Activated CD8-positive, alpha-beta memory T cell treated with anti-CD3 and anti-CD28 coated beads, Interleukin-2, amount 50 U/mL, for 4 hours (primary cell): ENCODE data around the gene CREB3.
A peak's percentile ranks its signal among the peaks of the same experiment; 100 is the strongest.

ENCODE experiments used
- DNase-seq: peaks from one replicate; pipeline ENCODE4 v3.0.0-alpha.2; 2020

CREB3 gene

GRCh38 chr9:35750256-35750531 lies 17.7 kb downstream of the CREB3 start:
- DNase-seq = no peak

- DNase-seq = no peak
Observed at GRCh38 chr9:35753466-35753865, 21.0 kb downstream of the CREB3 start.

GRCh38 chr9:35754264-35754663 lies 21.8 kb downstream of the CREB3 start, which contains the start of gene MSMP:
TSS of gene MSMP (minus strand) at chr9:35754276. CDS start at chr9:35754129, 147 bp downstream.
- no peak for DNase-seq

- DNase-seq = no peak
Observed at GRCh38 chr9:35755071-35755470, 22.6 kb downstream of the CREB3 start.

- DNase-seq = peak; percentile 79
Observed at GRCh38 chr9:35756275-35757225, 24.1 kb downstream of the CREB3 start.

GRCh38 chr9:35757226-35757891 lies 24.9 kb downstream of the CREB3 start:
- no peak for DNase-seq

- no peak for DNase-seq
Observed at GRCh38 chr9:35757892-35758275, 25.4 kb downstream of the CREB3 start.

GRCh38 chr9:35758475-35759050 lies 26.1 kb downstream of the CREB3 start:
- no peak for DNase-seq

GRCh38 chr9:35759795-35760194 lies 27.3 kb downstream of the CREB3 start:
- DNase-seq = no peak

- DNase-seq = no peak
Observed at GRCh38 chr9:35760651-35761050, 28.2 kb downstream of the CREB3 start.

GRCh38 chr9:35763181-35763580 lies 30.7 kb downstream of the CREB3 start:
- no peak for DNase-seq

GRCh38 chr9:35763803-35764202 lies 31.3 kb downstream of the CREB3 start:
- DNase-seq = no peak

GRCh38 chr9:35766997-35767396 lies 34.5 kb downstream of the CREB3 start:
- DNase-seq = no peak

- DNase-seq = no peak
Observed at GRCh38 chr9:35767458-35767857, 35.0 kb downstream of the CREB3 start.

- DNase-seq = no peak
Observed at GRCh38 chr9:35769763-35770162, 37.3 kb downstream of the CREB3 start.

GRCh38 chr9:35771075-35771433 lies 38.6 kb downstream of the CREB3 start:
- no peak for DNase-seq

GRCh38 chr9:35771534-35771933 lies 39.1 kb downstream of the CREB3 start:
- no peak for DNase-seq

GRCh38 chr9:35771943-35772342 lies 39.5 kb downstream of the CREB3 start:
- no peak for DNase-seq

GRCh38 chr9:35774907-35775635 lies 42.6 kb downstream of the CREB3 start:
- no peak for DNase-seq

- DNase-seq = no peak
Observed at GRCh38 chr9:35776018-35776417, 43.6 kb downstream of the CREB3 start.

GRCh38 chr9:35778496-35778895 lies 46.0 kb downstream of the CREB3 start:
- DNase-seq = no peak

- DNase-seq = no peak
Observed at GRCh38 chr9:35781066-35781465, 48.6 kb downstream of the CREB3 start.

GRCh38 chr9:35783418-35783817 lies 51.0 kb downstream of the CREB3 start:
- DNase-seq = no peak
